Esophagus squamous epithelium (tissue), 4 donors: ENCODE results near the gene MAGEA9B.
"Not testable (repeated sequence)": the region's sequence is repeated elsewhere in the genome, so short reads cannot be mapped to it uniquely, and the experiment has no call there.

Source experiments
- CTCF ChIP-seq, 6 experiments: fragments of 450-650 bp in 4 of 6; fragments of 200-600 bp in 2 of 6; sonication (generic) in 2 of 6; IDR thresholded peaks; one replicate each; pipeline ENCODE4 v1.5.1; 2016 to 2019; ENCODE audit warnings: antibody characterized with exemption in 6 of 6, mild to moderate bottlenecking in 4 of 6, moderate library complexity in 4 of 6
- POLR2A ChIP-seq, 4 donors: fragments of 450-650 bp; IDR thresholded peaks; one replicate each; pipeline ENCODE4 v1.6.1; 2017; ENCODE audit warnings: antibody characterized with exemption in 4 of 4, mild to moderate bottlenecking in 4 of 4, moderate library complexity in 3 of 4

- not testable (repeated sequence) for TF ChIP-seq CTCF, POLR2A (IDR thresholded peaks at IDR 0.05)
Measured at GRCh38 chrX:149585631-149586030, 1.6 kb downstream of the MAGEA9B start.
